GM12878 (cell line): Measurements from ENCODE around the gene NUP93. TPM values are rescaled to one million over a fixed set of nuclear protein-coding genes. Genes with fewer than 3 reads are reported as not detected.

Experiments
- ATAC-seq: fragments of 200-7000 bp; cut with Tn5 transposase; 3 replicates; pipeline ENCODE4 v1.9.1; 2020; ENCODE audit warnings: mild to moderate bottlenecking, moderate library complexity
- BruUV-seq: library from RNA; stranded (reverse); fragments of 400-500 nt; replicated peaks from 2 replicates; lab custom pipeline; 2021; lab: Mats Ljungman, UMichigan
- CTCF ChIA-PET: fragments of 300-600 bp; sonication (Branson Sonifier 250); formaldehyde crosslinking; extraction: SDS; loops from one replicate; lab custom pipeline; 2021; ENCODE audit warnings: inconsistent platforms; lab: Yijun Ruan, JAX
- POLR2A ChIA-PET: fragments of 350-600 bp; formaldehyde crosslinking; extraction: SDS; loops from one replicate; lab custom pipeline; 2021; ENCODE audit warnings: inconsistent platforms; lab: Charles Lee
- RAD21 ChIA-PET: fragments of 300-600 bp; sonication (Branson Sonifier 250); formaldehyde crosslinking; loops from one replicate; lab custom pipeline; 2023; ENCODE audit warnings: antibody characterized with exemption; ENCODE audit not compliant: unreplicated experiment; lab: Charles Lee
- SMC1A ChIA-PET: fragments of 300-600 bp; sonication (Branson Sonifier 250); formaldehyde crosslinking; loops from one replicate; lab custom pipeline; 2023; ENCODE audit not compliant: unreplicated experiment, uncharacterized antibody; lab: Charles Lee
- DNase-seq: peaks from one replicate; pipeline ENCODE4 v3.0.0-alpha.2; 2011; ENCODE audit warnings: low read depth, low spot score
- FAIRE-seq: peaks from 3 replicates; lab custom pipeline; 2011; peaks lifted over from hg19 to GRCh38; lab: Jason Lieb, UNC
- H2AFZ ChIP-seq: 2 replicates; pipeline ENCODE4 v1.6.0; 2011; ENCODE audit warnings: low read depth, low read length, control low read depth; ENCODE audit not compliant: control insufficient read depth
- H3K27ac ChIP-seq: 2 replicates; pipeline ENCODE4 v1.5.1; 2011; ENCODE audit warnings: control low read depth; ENCODE audit not compliant: control insufficient read depth, insufficient read depth
- H3K27me3 ChIP-seq, 2 experiments: replicated peaks in 1 of 2; 2 replicates each; pipeline versions ENCODE4 v1.6.0 to v1.6.1; 2011; ENCODE audit warnings: low read length in 1 of 2; ENCODE audit not compliant: control insufficient read depth in 2 of 2, insufficient read depth in 2 of 2
- H3K36me3 ChIP-seq, 2 experiments: 2 replicates each; pipeline ENCODE4 v1.5.1; 2011; ENCODE audit warnings: low read length in 1 of 2; ENCODE audit not compliant: control insufficient read depth in 2 of 2, insufficient read depth in 2 of 2
- H3K4me1 ChIP-seq: 2 replicates; pipeline ENCODE4 v1.6.1; 2011; ENCODE audit warnings: mild to moderate bottlenecking, low read length, moderate library complexity, mixed read lengths; ENCODE audit not compliant: control insufficient read depth, insufficient read depth
- H3K4me2 ChIP-seq: 2 replicates; pipeline ENCODE4 v1.6.0; 2011; ENCODE audit warnings: control low read depth; ENCODE audit not compliant: control insufficient read depth, insufficient read depth
- H3K4me3 ChIP-seq: fragments of 200-600 bp; sonication (generic); 2 replicates; pipeline ENCODE4 v1.5.1; 2016
- H3K79me2 ChIP-seq: 2 replicates; pipeline ENCODE4 v1.6.0; 2011; ENCODE audit warnings: low read length; ENCODE audit not compliant: control insufficient read depth, insufficient read depth
- H3K9ac ChIP-seq: 2 replicates; pipeline ENCODE4 v1.8.0; 2011; ENCODE audit warnings: low read length, control low read depth, mixed read lengths; ENCODE audit not compliant: control insufficient read depth, insufficient read depth
- H3K9me3 ChIP-seq: replicated peaks from 3 replicates; pipeline ENCODE4 v1.5.1; 2011; ENCODE audit warnings: mild to moderate bottlenecking, low read length; ENCODE audit not compliant: control insufficient read depth, insufficient read depth
- H4K20me1 ChIP-seq: 2 replicates; pipeline ENCODE4 v1.6.0; 2011; ENCODE audit not compliant: control insufficient read depth, insufficient read depth
- BHLHE40 ChIP-seq, 2 experiments: fragments of 450-650 bp in 1 of 2; IDR thresholded peaks; 2 replicates each; pipeline ENCODE4 v1.6.1; 2011 to 2017; ENCODE audit warnings: low read depth in 2 of 2, borderline replicate concordance in 1 of 2, improper control_type of control experiment in 1 of 2, low read length in 1 of 2, mild to moderate bottlenecking in 1 of 2
- CBX3 ChIP-seq: fragments of 200-600 bp; sonication (generic); IDR thresholded peaks from 2 replicates; pipeline ENCODE4 v1.6.1; 2016; ENCODE audit warnings: low read depth, borderline replicate concordance
- CHD1 ChIP-seq: IDR thresholded peaks from 2 replicates; pipeline ENCODE4 v1.6.1; 2012; ENCODE audit warnings: low read depth, low read length, improper control_type of control experiment
- CHD2 ChIP-seq: IDR thresholded peaks from 2 replicates; pipeline ENCODE4 v1.6.1; 2011; ENCODE audit warnings: low read depth, low read length, improper control_type of control experiment, borderline replicate concordance
- ELK1 ChIP-seq: IDR thresholded peaks from 2 replicates; pipeline ENCODE4 v1.6.1; 2012; ENCODE audit warnings: low read depth, low read length, improper control_type of control experiment
- JUNB ChIP-seq: IDR thresholded peaks from 2 replicates; pipeline ENCODE4 v1.6.1; 2016; ENCODE audit warnings: antibody characterized with exemption, mild to moderate bottlenecking
- KAT2A ChIP-seq: conservative IDR thresholded peaks from 2 replicates; pipeline ENCODE4 v1.6.1; 2011; ENCODE audit warnings: low read depth, low read length; ENCODE audit not compliant: control insufficient read depth
- NFYB ChIP-seq: IDR thresholded peaks from 2 replicates; pipeline ENCODE4 v1.6.1; 2011; ENCODE audit warnings: low read depth, mild to moderate bottlenecking, low read length, improper control_type of control experiment, moderate library complexity; ENCODE audit not compliant: insufficient read depth
- PAX8 ChIP-seq: fragments of 450-650 bp; IDR thresholded peaks from 2 replicates; pipeline ENCODE4 v1.6.1; 2017; ENCODE audit warnings: mild to moderate bottlenecking, moderate library complexity
- PRDM15 ChIP-seq: fragments of 450-650 bp; formaldehyde crosslinking; IDR thresholded peaks from 2 replicates; pipeline ENCODE4 v1.4.0; 2020; ENCODE audit warnings: mild to moderate bottlenecking, moderate library complexity
- RAD21 ChIP-seq: IDR thresholded peaks from 2 replicates; pipeline ENCODE4 v1.6.1; 2011; ENCODE audit warnings: mild to moderate bottlenecking, low read depth, low read length, moderate library complexity; ENCODE audit not compliant: insufficient read depth
- RCOR1 ChIP-seq: conservative IDR thresholded peaks from 2 replicates; pipeline ENCODE4 v1.6.1; 2012; ENCODE audit warnings: low read depth, low read length, improper control_type of control experiment
- SIX5 ChIP-seq: IDR thresholded peaks from 2 replicates; pipeline ENCODE4 v1.6.1; 2011; ENCODE audit warnings: mild to moderate bottlenecking, low read depth, low read length, moderate library complexity; ENCODE audit not compliant: severe bottlenecking
- SP1 ChIP-seq: IDR thresholded peaks from one replicate; pipeline ENCODE4 v1.6.1; 2011; ENCODE audit warnings: low read depth, low read length
- STAT1 ChIP-seq: fragments of 450-650 bp; conservative IDR thresholded peaks from 2 replicates; pipeline ENCODE4 v1.6.1; 2014; ENCODE audit warnings: antibody characterized with exemption, mild to moderate bottlenecking
- TAF1 ChIP-seq: IDR thresholded peaks from 2 replicates; pipeline ENCODE4 v1.6.1; 2011; ENCODE audit warnings: mild to moderate bottlenecking, low read depth, low read length, borderline replicate concordance
- TCF3 ChIP-seq: IDR thresholded peaks from 2 replicates; pipeline ENCODE4 v1.6.1; 2012; ENCODE audit warnings: low read depth, mild to moderate bottlenecking, low read length, borderline replicate concordance; ENCODE audit not compliant: insufficient read depth
- TCF7 ChIP-seq: IDR thresholded peaks from 2 replicates; pipeline ENCODE4 v1.6.1; 2014; ENCODE audit warnings: antibody characterized with exemption, borderline replicate concordance
- YY1 ChIP-seq: IDR thresholded peaks from 2 replicates; pipeline ENCODE4 v1.6.1; 2011; ENCODE audit warnings: low read depth, mild to moderate bottlenecking, low read length
- ZNF622 ChIP-seq: fragments of 450-650 bp; IDR thresholded peaks from 2 replicates; pipeline ENCODE4 v1.6.1; 2017; ENCODE audit warnings: mild to moderate bottlenecking, inconsistent platforms
- in situ Hi-C: fragments of 300-500 bp; cut with MboI; formaldehyde crosslinking; loops from 9 replicates; pipeline ENCODE4 v1.14.3; 2018; ENCODE audit warnings: mixed read lengths
- intact Hi-C: fragments of 100-400 bp; cut with micrococcal nuclease; formaldehyde crosslinking; loops from one replicate; pipeline ENCODE4 v1.14.2; 2022; ENCODE audit not compliant: unreplicated experiment
- polyA plus RNA-seq, 11 experiments: library from polyadenylated mRNA; depleted of rRNA in 4 of 11; unstranded in 6 of 11; stranded (reverse) in 5 of 11; fragments of >200 nt; fragmentation: Nextera tagmentation in 4 of 11; fragmentation: Illumina TruSeq in 1 of 11; extraction: Ambion mirVana in 4 of 11; extraction: Trizol in 1 of 11; gene quantifications; 1 replicate in 1 of 11; 2 replicates in 10 of 11; pipeline versions ENCODE4 v1.2.1 to v1.2.3, GENCODE V29; 2011 to 2016; ENCODE audit warnings: inconsistent platforms in 2 of 11, missing spikeins in 2 of 11, low read depth in 1 of 11
- total RNA-seq, 4 experiments: library from RNA; depleted of rRNA in 3 of 4; stranded (reverse); fragments of >200 nt in 3 of 4; fragmentation: Illumina TruSeq in 1 of 4; extraction: Trizol in 1 of 4; gene quantifications; 2 replicates each; pipeline versions ENCODE4 v1.2.1 to v1.2.3, GENCODE V29; 2013 to 2021

NUP93 gene
- total and polyA plus RNA-seq, 10 of the 15 experiments (the other 5 are each of a cell fraction or from before 2014, with no cell fraction given) = 82.2 to 175 (median 101) TPM

- Histone ChIP-seq H4K20me1 (no peaks in the 10 kb centered on the region), H3K9me3 (no peaks in the 10 kb centered on the region), H3K4me2 (no peak overlapping the region), H2AFZ (no peak overlapping the region), H3K4me3 (no peak overlapping the region), H3K9ac (no peak overlapping the region), H3K36me3 (peaks cover 0 to 2% of the 10 kb centered on the region in 2 experiments; a peak in 2 of 4 replicates), H3K4me1 (no peaks in the 10 kb centered on the region), H3K27ac (no peak overlapping the region), H3K27me3 (no peaks in the 10 kb centered on the region), H3K79me2 (no peaks in the 10 kb centered on the region)
- ATAC-seq = no peak
- DNase-seq = no peak
- ChIA-PET CTCF (interaction anchor here (0.7 to 2.2 kb wide), 29 partner anchors 9 to 624 kb away, joined by 3 to 27 read pairs (median 4); no protein-coding TSS in a partner anchor), SMC1A (interaction anchor here (0.8 to 3.0 kb wide), 20 partner anchors 9 to 599 kb away, joined by 3 to 12 read pairs (median 4); partner anchors contain the start of gene NUP93), POLR2A (interaction anchor here (1.2 kb wide), 1 partner anchor 16 kb away, joined by 4 read pairs; no protein-coding TSS in a partner anchor), RAD21 (interaction anchor here (0.7 to 3.5 kb wide), 9 partner anchors 9 to 300 kb away, joined by 3 to 10 read pairs (median 5); no protein-coding TSS in a partner anchor)
- in situ Hi-C loops = no loop called here
- intact Hi-C loops = loop anchor here (1.0 to 5.0 kb wide), 2 partner anchors 74 to 158 kb away; partner anchors contain the start of gene SLC12A3
- TF ChIP-seq RAD21 (no peak), TCF7 (no peak), YY1 (no peak), RCOR1 (no peak), ELK1 (no peak), CBX3 (no peak), STAT1 (no peak), TAF1 (no peak), CHD2 (no peak), SIX5 (no peak), KAT2A (no peak), TCF3 (no peak), PRDM15 (CRISPR knock-in tag) (no peak), NFYB (no peak), CHD1 (no peak), BHLHE40 (IDR thresholded peaks at IDR 0.05; ENCODE audit: borderline replicate concordance in 1 of 2, low read depth in 2 of 2, low read length in 1 of 2) (no peak), ZNF622 (no peak), PAX8 (no peak), JUNB (no peak), SP1 (no peak)
- no peak for FAIRE-seq
- BruUV-seq = no TSS peak
Observed at GRCh38 chr16:56792967-56793366, 63.0 kb downstream of the NUP93 start.
